Measurements from ENCODE around the gene ARNT2.

The ARNT2 gene

GRCh38 chr15:80559761-80560160, 155.6 kb downstream of the ARNT2 start:
- DNase-seq, result no peak

GRCh38 chr15:80560601-80561400, 156.6 kb downstream of the ARNT2 start:
- DNase-seq, result no peak

- DNase-seq, result no peak
Measured at GRCh38 chr15:80561500-80561899, 157.3 kb downstream of the ARNT2 start.

GRCh38 chr15:80562033-80562432, 157.9 kb downstream of the ARNT2 start:
- no peak for DNase-seq

GRCh38 chr15:80562846-80563245, 158.7 kb downstream of the ARNT2 start:
- DNase-seq, result no peak

GRCh38 chr15:80563372-80563997, 159.3 kb downstream of the ARNT2 start:
- DNase-seq, result no peak

GRCh38 chr15:80564056-80564455, 159.9 kb downstream of the ARNT2 start:
- no peak for DNase-seq

- no peak for DNase-seq
Measured at GRCh38 chr15:80565398-80565797, 161.2 kb downstream of the ARNT2 start.

- DNase-seq, result no peak
Measured at GRCh38 chr15:80565988-80566387, 161.8 kb downstream of the ARNT2 start.

- peak; percentile 84 for DNase-seq
Measured at GRCh38 chr15:80567721-80568157, 163.6 kb downstream of the ARNT2 start.

- no peak for DNase-seq
Measured at GRCh38 chr15:80568298-80568697, 164.1 kb downstream of the ARNT2 start.

- no peak for DNase-seq
Measured at GRCh38 chr15:80568876-80569605, 164.9 kb downstream of the ARNT2 start.

- no peak for DNase-seq
Measured at GRCh38 chr15:80569656-80570055, 165.5 kb downstream of the ARNT2 start.

- no peak for DNase-seq
Measured at GRCh38 chr15:80570553-80570952, 166.4 kb downstream of the ARNT2 start.

- no peak for DNase-seq
Measured at GRCh38 chr15:80572337-80572736, 168.2 kb downstream of the ARNT2 start.

- DNase-seq, result no peak
Measured at GRCh38 chr15:80573606-80574005, 169.4 kb downstream of the ARNT2 start.

- no peak for DNase-seq
Measured at GRCh38 chr15:80574590-80574989, 170.4 kb downstream of the ARNT2 start.

- no peak for DNase-seq
Measured at GRCh38 chr15:80576519-80577090, 172.4 kb downstream of the ARNT2 start.

- DNase-seq, result no peak
Measured at GRCh38 chr15:80577552-80578205, 173.5 kb downstream of the ARNT2 start.

- no peak for DNase-seq
Measured at GRCh38 chr15:80578206-80578595, 174.0 kb downstream of the ARNT2 start.

GRCh38 chr15:80578871-80579270, 174.7 kb downstream of the ARNT2 start:
- DNase-seq, result no peak

- DNase-seq, result no peak
Measured at GRCh38 chr15:80579611-80580010, 175.4 kb downstream of the ARNT2 start.

- peak; percentile 70 for DNase-seq
Measured at GRCh38 chr15:80580106-80580505, 175.9 kb downstream of the ARNT2 start.

All from fibroblast of skin of right biceps (primary cell).